Right hindlimb (tissue), 1 donor: ENCODE measurements around the gene FOS.
"Not testable (repeated sequence)": the region's sequence is repeated elsewhere in the genome, so short reads cannot be mapped to it uniquely, and the experiment has no call there.

Source experiments
- DNase-seq: peaks from one replicate; pipeline ENCODE4 v3.0.0-alpha.2; 2018

FOS gene

DNA sequence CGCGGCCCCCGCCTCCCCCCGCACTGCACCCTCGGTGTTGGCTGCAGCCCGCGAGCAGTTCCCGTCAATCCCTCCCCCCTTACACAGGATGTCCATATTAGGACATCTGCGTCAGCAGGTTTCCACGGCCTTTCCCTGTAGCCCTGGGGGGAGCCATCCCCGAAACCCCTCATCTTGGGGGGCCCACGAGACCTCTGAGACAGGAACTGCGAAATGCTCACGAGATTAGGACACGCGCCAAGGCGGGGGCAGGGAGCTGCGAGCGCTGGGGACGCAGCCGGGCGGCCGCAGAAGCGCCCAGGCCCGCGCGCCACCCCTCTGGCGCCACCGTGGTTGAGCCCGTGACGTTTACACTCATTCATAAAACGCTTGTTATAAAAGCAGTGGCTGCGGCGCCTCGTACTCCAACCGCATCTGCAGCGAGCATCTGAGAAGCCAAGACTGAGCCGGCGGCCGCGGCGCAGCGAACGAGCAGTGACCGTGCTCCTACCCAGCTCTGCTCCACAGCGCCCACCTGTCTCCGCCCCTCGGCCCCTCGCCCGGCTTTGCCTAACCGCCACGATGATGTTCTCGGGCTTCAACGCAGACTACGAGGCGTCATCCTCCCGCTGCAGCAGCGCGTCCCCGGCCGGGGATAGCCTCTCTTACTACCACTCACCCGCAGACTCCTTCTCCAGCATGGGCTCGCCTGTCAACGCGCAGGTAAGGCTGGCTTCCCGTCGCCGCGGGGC, at the start of gene FOS:
FOS (plus strand) TSS at position 407 of the 731 bp plus-strand sequence; CDS start at position 562, 155 bp downstream.
- peak; percentile 96 for DNase-seq

- DNase-seq = no peak
Measured at GRCh38 chr14:75229661-75230139, 48.9 kb upstream of the FOS start.

- DNase-seq = no peak
Measured at GRCh38 chr14:75230140-75230792, 48.4 kb upstream of the FOS start.

DNA sequence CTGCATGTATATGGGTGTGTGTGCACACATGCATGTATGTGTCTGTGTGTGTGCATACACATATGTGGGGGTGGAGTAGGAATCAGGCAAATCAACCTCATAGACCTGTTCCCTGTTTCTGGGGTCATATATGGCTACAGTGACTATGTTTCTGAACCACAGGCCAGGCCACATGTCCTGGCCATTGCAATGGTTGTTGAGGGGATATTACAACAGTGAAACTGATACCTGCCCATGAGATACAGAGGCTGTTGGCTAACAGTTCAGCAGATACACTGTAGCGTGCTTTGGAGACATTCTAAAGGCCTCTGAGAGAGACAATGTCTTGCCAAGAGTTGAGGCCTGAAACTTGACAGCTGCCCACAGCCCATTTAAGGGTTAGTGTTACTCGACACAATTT, 47.3 kb upstream of the FOS start:
- no peak for DNase-seq

- DNase-seq = no peak
Measured at GRCh38 chr14:75232191-75232590, 46.4 kb upstream of the FOS start.

- no peak for DNase-seq
Measured at GRCh38 chr14:75232597-75232996, 46.0 kb upstream of the FOS start.

DNA sequence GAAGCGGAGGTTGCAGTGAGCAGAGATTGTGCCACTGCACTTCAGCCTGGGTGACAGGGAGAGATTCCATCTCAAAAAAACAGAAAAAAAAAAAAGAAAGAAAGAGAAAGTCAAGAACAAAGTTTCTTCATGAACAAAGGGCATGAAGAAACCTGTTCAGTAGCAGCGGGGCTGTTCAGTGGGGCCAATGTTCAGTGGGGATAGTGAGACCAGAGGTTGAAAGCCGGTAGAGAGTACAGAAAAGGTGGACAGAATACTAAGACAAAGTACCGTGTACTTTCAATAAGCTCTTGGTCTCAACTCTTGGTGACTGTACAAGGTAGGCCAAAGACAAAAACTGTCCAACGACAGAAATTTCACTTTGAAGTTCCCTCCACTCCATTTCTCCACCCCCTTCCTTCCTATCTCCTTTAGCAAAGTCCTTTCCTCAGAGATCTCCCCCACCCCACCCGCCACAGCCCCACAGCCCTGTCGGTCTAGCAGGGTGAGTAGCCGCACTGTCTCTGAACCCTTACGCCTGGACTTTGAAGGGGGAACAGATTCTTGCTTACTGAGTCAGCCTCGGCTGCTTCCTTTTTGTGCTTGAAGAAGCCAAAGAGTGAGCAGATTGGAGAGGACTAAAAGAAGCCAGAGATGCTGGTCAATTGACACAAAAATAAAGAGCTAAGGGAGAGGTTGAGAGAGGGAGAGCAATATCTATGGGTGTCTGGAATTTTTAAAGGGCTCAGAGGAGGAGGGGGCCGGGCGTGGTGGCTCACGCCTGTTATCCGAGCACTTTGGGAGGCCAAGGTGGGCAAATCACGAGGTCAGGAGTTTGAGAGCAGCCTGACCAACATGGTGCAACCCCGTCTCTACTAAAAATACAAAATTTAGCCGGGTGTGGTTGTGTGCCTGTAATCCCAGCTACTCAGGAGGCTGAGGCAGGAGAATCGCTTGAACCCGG, 44.2 kb upstream of the FOS start:
- DNase-seq = peak; percentile 47

DNA sequence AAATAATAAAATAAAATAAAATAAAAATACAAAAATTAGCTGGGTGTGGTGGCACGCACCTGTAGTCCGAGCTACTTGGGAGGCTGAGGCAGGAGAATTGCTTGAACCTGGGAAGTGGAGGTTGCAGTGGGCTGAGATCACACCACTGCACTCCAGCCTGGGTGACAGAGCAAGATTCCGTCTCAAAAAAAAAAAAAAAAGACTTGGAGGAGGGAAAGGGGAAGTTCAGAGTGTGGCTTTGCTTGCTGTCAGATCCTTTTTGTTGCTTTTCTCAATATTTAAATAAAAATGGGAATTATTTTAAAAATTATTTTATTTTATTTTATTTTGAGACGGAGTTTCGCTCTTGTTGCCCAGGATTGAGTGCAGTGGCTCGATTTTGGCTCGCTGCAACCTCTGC, 43.4 kb upstream of the FOS start:
- DNase-seq = not testable (repeated sequence)

DNA sequence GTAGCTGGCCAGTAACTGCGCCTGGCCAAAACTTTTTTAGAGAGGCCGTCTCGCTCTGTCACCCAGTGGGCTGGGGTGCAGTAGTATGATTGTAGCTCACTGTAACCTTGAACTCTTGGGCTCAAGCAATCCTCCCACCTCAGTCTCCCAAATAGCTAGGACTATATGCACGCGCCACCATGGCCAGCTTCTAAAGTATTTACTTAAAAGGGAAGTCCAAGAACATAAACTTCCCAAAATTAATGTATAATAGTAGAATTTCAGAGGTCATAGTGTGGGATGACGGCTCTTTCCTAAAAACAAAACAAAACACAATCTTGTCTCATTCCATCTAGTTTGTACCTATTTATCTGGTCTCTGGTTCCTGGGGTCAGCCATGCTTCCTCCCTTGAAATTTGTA, 42.2 kb upstream of the FOS start:
- no peak for DNase-seq

GRCh38 chr14:75236901-75237419, 41.7 kb upstream of the FOS start:
- no peak for DNase-seq

DNA sequence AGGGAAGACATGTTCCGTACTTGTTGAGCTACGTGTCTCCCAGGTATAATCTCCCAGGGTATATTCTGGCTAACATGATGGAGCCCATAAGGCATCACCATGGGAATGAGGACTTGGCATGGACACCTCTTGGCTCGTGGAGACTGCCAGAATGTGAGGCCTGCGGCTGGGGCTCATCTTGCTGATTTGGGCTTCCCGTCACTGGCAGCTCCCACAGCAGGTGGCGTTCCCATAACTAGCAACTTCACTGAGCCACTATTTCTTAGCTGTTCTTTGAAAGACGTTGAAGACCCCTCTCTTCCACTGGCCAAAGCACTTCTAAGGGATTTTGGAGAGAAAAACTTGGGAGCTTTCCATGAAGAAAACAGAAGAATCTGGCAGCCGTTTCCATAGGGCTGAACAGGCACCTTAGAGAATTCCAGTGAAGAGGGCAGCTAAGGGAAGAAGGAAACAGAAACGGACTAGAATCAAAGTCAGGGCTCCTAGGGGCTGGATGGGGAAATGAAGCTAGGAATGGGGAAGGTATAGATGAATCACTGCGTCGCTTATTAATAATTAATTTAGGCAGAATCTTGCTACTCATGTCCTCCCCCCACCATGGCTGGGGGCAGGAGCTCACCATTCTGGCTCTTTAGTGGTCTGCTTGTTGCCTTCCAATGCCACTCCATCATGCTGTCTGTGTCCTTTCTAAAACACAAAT, 39.7 kb upstream of the FOS start:
- DNase-seq = peak; percentile 76

DNA sequence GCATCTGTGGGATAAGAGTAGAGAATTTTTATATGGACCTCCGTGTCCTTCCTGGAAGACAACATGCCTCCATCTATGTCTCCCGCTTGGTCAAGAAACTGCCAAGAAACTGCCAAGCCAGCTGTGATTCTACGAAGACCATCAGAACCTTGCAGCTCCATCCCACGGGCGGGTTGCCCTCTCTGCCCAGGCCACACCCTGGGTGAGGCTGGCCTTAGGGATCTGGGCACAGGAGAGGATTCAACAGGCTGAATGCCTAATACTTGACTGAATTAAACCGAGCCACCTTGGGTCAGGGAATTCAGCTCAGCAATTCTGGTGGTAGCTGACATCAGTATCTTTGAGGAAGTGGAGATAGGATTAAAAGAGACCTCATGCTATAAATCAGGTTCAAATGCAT, 37.8 kb upstream of the FOS start:
- DNase-seq = no peak

DNA sequence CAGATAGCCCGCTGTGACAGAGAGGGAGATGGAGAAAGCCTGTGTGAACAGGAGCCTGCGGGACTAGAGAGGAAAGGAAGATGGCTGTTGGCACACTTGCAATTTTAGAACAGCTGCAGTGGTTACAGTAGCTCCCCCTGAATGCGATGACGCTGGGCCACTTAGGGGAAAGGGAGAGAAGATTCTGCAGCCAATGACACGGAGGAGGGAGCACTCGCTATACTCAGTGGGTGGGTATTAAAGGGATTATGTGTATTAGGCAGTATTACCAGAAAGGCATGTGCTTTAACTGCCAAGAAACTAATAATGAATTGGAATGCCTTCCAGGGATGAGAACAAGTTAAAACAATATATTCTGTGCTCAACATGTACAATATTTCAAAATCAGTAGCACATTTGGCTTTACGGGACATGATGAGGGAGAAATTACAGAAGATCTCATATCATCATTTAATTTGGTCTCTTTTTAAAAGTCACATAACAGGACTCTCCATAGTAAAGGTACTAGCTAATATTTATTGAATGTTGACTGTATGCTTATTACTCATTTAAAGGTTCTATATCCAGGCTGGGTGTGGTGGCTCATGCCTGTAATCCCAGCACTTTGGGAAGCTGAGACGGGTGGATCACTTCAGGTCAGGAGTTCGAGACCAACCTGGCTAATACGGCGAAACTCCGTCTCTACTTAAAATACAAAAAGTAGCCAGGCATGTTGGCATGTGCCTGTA, 35.9 kb upstream of the FOS start:
- DNase-seq = peak; percentile 95

DNA sequence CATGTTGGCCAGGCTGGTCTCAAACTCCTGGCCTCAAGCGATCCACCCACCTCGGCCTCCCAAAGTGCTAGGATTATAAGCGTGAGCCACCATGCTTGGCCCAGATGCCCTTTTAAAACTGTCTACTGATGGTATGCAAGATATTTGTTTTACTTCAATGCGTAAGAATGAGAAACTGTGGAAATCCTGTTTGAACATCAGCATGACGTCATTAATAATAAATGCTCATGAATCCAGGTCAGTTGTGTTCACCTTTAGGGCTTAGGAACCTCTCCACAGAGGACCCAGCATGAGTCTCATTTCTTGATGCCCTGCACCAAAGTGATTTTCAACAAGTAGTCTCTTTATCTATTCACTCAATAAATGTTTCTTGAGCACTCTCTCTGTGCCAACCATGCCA, 34.5 kb upstream of the FOS start:
- DNase-seq = no peak

- DNase-seq = no peak
Measured at GRCh38 chr14:75246546-75247285, 31.9 kb upstream of the FOS start.

- DNase-seq = no peak
Measured at GRCh38 chr14:75247286-75247922, 31.2 kb upstream of the FOS start.

DNA sequence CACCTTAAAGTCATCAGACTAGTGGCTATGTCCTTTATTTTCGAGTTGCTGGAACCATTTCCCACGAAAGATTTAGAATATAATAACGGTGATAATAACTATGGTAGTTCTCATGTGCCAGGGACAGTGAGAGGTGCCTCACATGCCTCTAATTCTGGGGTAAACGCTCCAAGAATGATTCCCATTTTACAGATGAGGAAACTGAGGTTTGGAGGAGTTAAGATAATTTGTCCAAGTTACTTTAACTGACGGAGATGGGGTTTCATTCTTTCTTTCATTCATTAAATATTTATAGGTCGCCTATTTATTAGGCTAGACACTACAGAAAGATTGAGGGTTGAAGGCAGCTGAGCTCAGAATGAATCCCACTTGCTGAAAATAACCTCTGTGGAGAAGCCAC, 30.7 kb upstream of the FOS start:
- DNase-seq = no peak

DNA sequence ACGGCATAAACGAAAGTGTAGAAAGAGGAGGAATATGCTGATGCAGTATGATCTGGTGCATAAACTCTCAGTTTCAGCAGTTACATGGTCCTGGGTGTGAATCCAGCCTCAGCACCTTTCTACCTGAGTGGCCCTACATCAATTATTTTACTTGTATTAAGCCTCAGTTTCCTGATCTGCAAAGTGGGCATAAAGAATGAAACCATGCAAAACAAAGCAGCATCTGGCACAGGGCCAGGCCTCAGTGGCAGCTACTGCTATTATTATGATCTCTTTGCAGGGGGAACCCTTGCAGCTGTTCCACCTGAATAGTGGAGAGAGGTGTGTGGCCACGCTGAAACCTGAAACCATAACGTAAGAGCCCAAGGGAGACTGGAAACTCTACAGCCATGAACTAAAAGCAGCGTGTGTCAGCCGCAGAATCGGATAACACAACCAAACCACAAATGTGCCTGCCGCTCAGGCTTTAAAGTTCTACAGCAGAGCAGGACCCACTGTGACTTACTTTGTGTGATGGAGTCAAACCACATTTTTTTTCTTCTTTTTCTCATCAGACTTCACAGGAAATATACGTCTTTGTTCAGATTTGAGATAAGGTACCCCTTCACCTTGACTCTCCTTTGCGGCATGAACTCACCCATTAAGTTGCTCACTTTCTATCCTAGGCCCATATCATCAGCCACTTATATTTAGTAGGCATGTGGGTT, 29.2 kb upstream of the FOS start:
- peak; percentile 30 for DNase-seq

DNA sequence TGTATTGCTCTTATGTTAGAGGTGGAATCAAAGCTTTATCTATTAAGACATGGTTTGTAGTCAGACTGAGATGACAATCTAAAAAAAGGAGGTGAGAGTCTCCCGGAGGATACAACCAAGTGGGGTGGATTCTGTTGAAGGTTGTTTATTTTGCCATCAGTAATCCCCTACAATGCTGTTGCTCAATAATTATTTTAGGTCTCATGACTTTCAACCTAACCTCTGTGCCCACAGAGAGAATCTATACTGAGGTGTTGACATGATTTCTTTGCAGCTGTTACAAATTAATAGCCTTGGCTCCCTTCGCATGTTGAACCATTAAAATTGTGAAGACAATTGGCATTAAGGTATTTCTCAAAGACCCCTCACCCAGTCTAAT, 28.7 kb upstream of the FOS start:
- no peak for DNase-seq

DNA sequence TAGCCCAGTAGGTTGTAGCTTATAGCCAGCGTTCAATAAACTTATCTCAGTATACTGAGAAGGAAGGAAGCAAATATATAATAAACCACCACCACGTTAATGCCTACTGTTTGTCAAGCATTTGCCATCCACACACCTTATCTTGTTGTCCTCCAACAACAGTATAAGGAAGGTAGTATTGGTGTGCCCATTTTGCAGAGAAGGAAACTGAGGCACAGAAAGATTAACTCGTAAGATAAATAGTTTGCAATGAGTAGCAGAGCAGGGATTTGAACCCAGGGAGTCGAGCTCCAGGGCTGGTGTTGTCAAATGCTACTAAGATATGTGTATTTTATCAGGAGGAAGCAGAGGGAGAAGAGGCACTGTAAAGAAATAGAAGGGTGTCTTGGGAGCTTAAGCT, 27.8 kb upstream of the FOS start:
- no peak for DNase-seq
